ENCODE measurements around the gene POLL. TPM values are rescaled to one million over a fixed set of nuclear protein-coding genes. Genes with fewer than 3 reads are reported as not detected.

Gene POLL
- total RNA-seq, 1 experiment from 2014 or later = 35.5 TPM

DNA sequence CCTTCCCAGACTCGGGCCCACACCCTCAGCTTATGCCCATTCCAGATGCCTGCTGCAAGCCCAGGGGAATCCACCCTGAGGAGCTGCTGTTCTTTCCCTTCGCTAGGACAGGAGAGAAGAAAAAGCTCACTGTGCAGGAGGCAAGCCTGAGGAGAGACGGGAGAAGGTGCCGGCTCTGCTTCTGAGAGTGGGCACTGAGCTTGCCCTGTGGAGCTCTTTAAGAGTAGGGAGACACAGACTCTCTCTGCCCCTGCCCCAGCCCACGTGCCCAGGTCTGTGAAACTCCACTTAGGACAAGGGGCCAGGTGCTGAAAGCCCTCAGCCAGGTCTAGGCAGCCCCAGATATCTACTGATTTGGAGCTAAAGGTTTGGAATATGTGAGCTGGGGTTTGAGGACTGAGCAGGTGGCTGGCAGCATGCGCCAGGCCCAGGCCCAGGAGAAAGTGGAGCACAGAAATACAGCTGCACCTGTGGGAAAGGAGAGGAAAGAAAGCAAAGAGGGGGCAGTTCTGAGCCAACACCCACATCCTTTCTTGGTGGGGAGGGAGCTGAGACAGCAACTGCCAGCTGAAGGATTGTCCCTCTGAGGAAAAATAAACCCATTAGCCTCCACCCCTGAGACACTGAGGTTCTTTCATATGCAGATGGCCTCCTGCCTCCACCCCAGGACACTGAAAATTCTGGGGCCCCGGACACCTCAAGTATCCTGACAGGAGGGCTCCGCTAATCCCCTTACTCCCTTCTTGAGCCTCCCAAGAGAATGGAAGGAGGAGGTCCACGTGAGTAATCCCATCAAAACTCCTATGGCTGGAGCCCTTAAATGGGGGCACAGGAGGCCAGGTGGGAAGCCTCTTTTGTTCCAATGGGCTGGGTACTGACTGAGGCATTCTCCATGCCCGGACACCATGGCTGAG, 7.3 kb downstream of the POLL start:
- no peaks in the 10 kb centered on the region for H3K4me1 ChIP-seq
- BruUV-seq (replicated peaks) = no TSS peak
- Mint-ChIP-seq H3K36me3 (ENCODE audit: insufficient read depth, unreplicated experiment) (peaks cover 14% of the 10 kb centered on the region), H3K9me3 (ENCODE audit: unreplicated experiment) (no peaks in the 10 kb centered on the region), H3K4me3 (ENCODE audit: unreplicated experiment) (no peak overlapping the region), H3K27me3 (ENCODE audit: insufficient read depth, unreplicated experiment) (no peaks in the 10 kb centered on the region), H3K27ac (ENCODE audit: unreplicated experiment) (no peak overlapping the region), H3K4me1 (ENCODE audit: low read depth, unreplicated experiment) (no peaks in the 10 kb centered on the region)
- intact Hi-C loops (cut with micrococcal nuclease; ENCODE audit: unreplicated experiment) = no loop called here
- TF ChIP-seq, protein P1, sequence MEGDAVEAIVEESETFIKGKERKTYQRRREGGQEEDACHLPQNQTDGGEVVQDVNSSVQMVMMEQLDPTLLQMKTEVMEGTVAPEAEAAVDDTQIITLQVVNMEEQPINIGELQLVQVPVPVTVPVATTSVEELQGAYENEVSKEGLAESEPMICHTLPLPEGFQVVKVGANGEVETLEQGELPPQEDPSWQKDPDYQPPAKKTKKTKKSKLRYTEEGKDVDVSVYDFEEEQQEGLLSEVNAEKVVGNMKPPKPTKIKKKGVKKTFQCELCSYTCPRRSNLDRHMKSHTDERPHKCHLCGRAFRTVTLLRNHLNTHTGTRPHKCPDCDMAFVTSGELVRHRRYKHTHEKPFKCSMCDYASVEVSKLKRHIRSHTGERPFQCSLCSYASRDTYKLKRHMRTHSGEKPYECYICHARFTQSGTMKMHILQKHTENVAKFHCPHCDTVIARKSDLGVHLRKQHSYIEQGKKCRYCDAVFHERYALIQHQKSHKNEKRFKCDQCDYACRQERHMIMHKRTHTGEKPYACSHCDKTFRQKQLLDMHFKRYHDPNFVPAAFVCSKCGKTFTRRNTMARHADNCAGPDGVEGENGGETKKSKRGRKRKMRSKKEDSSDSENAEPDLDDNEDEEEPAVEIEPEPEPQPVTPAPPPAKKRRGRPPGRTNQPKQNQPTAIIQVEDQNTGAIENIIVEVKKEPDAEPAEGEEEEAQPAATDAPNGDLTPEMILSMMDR (IDR thresholded peaks at IDR 0.05; ENCODE audit: insufficient read depth in 1 of 2, low read depth in 1 of 2, low read length in 1 of 2, severe bottlenecking in 1 of 2, unreplicated experiment in 1 of 2) = no peak
- H3K9me3 ChIP-seq = no peaks in the 10 kb centered on the region
- ChIA-PET POLR2A (interaction anchor here (0.6 kb wide), 1 partner anchor 62 kb away, joined by 7 read pairs; no protein-coding TSS in a partner anchor), CTCF (interaction anchor here (1.9 kb wide), 1 partner anchor 10 kb away, joined by 7 read pairs; no protein-coding TSS in a partner anchor)
- no peak overlapping the region for H3K4me3 ChIP-seq (ENCODE audit: low read depth, low read length)
- H3K27me3 ChIP-seq (replicated peaks; ENCODE audit: control insufficient read depth, insufficient read depth, low read length) = no peaks in the 10 kb centered on the region
- no peak for DNase-seq
- H3K36me3 ChIP-seq (ENCODE audit: control insufficient read depth, insufficient read depth, low read length) = peaks cover 2% of the 10 kb centered on the region

DNA sequence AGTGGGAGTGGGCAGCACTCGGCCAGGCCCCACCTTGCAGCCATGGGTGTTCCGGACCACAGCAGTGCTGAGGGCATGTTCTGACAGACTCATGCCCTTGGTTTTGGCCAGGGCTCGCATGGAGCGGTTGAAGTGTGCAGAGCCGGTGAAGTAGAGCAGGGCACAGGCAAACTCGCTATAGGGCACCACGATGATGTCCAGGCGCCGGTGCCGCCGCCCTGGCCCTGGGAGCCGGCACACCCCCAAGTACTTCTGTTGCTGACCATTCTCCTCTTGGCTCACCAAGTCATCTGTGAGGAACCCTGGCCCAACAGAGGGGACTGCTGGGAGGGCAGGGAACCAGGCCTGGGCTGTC, 8.6 kb downstream of the POLL start:
- TF ChIP-seq, protein P1 (IDR thresholded peaks at IDR 0.05; ENCODE audit: insufficient read depth in 1 of 2, low read depth in 1 of 2, low read length in 1 of 2, severe bottlenecking in 1 of 2, unreplicated experiment in 1 of 2) = no peak

DNA sequence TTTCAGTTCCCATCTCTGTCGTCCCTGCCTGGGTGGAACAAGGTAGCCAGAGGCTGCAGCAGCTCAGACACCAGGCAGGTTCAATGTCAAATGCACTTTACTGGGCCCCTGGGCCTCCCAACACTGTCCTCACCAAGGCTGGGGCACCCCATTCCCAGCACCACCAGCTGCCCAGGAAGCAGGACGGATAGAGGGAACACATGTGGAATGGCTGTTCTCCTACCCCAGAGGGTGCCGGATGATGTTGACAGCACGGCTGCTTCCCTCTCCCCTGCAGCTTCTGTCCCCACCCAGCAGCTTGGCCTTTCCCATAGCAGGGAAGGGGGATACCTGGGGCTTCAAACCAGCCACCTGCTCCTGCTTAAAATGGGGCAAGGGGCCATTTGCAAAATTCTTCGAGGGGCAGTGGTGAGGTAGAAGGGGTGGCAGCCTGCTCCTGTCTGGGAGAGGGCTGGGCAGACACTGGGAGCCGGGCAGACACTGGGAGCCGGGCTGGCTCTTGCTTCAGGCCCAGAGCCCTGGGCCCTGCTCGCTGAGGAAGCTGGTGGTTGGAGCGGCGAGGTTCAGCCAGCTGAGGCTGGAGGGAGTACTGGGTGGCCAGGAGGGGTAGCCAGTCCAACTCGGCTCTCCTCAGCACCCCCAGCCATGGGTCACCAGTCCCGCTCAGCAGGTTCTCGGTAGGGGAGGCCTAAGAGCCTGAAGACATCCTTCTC, 9.1 kb downstream of the POLL start:
- Mint-ChIP-seq H3K9me3 (ENCODE audit: unreplicated experiment) (no peaks in the 10 kb centered on the region), H3K36me3 (ENCODE audit: insufficient read depth, unreplicated experiment) (peaks cover 14% of the 10 kb centered on the region), H3K27ac (ENCODE audit: unreplicated experiment) (no peak overlapping the region), H3K4me1 (ENCODE audit: low read depth, unreplicated experiment) (no peaks in the 10 kb centered on the region), H3K4me3 (ENCODE audit: unreplicated experiment) (no peak overlapping the region), H3K27me3 (ENCODE audit: insufficient read depth, unreplicated experiment) (no peaks in the 10 kb centered on the region)
- intact Hi-C loops (cut with micrococcal nuclease; ENCODE audit: unreplicated experiment) = no loop called here
- ChIA-PET POLR2A (no interaction called here), CTCF (no interaction called here)
- Histone ChIP-seq H3K4me1 (no peaks in the 10 kb centered on the region), H3K27me3 (replicated peaks; ENCODE audit: control insufficient read depth, insufficient read depth, low read length) (no peaks in the 10 kb centered on the region), H3K9me3 (no peaks in the 10 kb centered on the region), H3K4me3 (ENCODE audit: low read depth, low read length) (no peak overlapping the region), H3K36me3 (ENCODE audit: control insufficient read depth, insufficient read depth, low read length) (no peaks in the 10 kb centered on the region)
- BruUV-seq (replicated peaks) = no TSS peak
- no peak for DNase-seq
- TF ChIP-seq, protein P1 (IDR thresholded peaks at IDR 0.05; ENCODE audit: insufficient read depth in 1 of 2, low read depth in 1 of 2, low read length in 1 of 2, severe bottlenecking in 1 of 2, unreplicated experiment in 1 of 2) = no peak

More for the DNA sequence above, 8.6 kb downstream of the POLL start:
- Mint-ChIP-seq H3K9me3 (ENCODE audit: unreplicated experiment) (no peaks in the 10 kb centered on the region), H3K27ac (ENCODE audit: unreplicated experiment) (no peak overlapping the region), H3K4me3 (ENCODE audit: unreplicated experiment) (no peak overlapping the region), H3K36me3 (ENCODE audit: insufficient read depth, unreplicated experiment) (peaks cover 14% of the 10 kb centered on the region), H3K4me1 (ENCODE audit: low read depth, unreplicated experiment) (no peaks in the 10 kb centered on the region), H3K27me3 (ENCODE audit: insufficient read depth, unreplicated experiment) (no peaks in the 10 kb centered on the region)
- no peaks in the 10 kb centered on the region for H3K36me3 ChIP-seq (ENCODE audit: control insufficient read depth, insufficient read depth, low read length)
- POLR2A ChIA-PET = no interaction called here
- H3K4me3 ChIP-seq (ENCODE audit: low read depth, low read length) = no peak overlapping the region
- no peaks in the 10 kb centered on the region for H3K4me1 ChIP-seq
- BruUV-seq (replicated peaks) = no TSS peak
- no peak for DNase-seq
- no peaks in the 10 kb centered on the region for H3K27me3 ChIP-seq (replicated peaks; ENCODE audit: control insufficient read depth, insufficient read depth, low read length)
- CTCF ChIA-PET = interaction anchor here (1.9 kb wide), 1 partner anchor 9 kb away, joined by 7 read pairs; no protein-coding TSS in a partner anchor
- intact Hi-C loops (cut with micrococcal nuclease; ENCODE audit: unreplicated experiment) = no loop called here
- no peaks in the 10 kb centered on the region for H3K9me3 ChIP-seq
